ENCODE data around the gene SDK1. TPM values are rescaled to one million over a fixed set of nuclear protein-coding genes. Genes with fewer than 3 reads are reported as not detected.

The SDK1 gene
- total and polyA plus RNA-seq, 2 experiments from 2014 or later, result not detected

DNA sequence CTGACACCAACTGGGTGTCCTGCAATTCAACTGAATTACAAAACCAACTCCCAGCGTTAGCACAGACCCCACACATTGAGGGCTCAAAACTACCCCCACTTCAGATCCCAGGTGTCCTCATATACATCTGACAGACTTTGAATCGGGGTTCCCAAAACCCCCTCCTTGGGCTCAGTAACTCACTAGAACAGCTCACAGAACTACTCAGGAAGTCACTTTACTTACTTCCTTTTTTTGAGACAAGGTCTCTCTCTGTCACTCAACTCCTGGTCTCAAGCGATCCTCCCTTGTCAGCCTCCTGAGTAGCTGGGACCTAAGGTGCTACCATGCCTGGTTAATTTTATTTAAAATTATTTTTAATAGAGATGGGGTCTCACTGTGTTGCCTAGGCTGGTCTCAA, 456.0 kb downstream of the SDK1 start:
- Histone ChIP-seq H3K9me2 (ENCODE audit: insufficient read depth) (no peaks in the 10 kb centered on the region), H3K4me2 (ENCODE audit: unreplicated experiment) (no peak overlapping the region), H3K27ac (no peak overlapping the region), H3K9ac (no peak overlapping the region), H2AFZ (no peak overlapping the region), H3K79me2 (ENCODE audit: insufficient read depth) (no peaks in the 10 kb centered on the region), H3K4me3 (no peak overlapping the region), H3K27me3 (replicated peaks; ENCODE audit: insufficient read depth) (no peaks in the 10 kb centered on the region), H3K36me3 (ENCODE audit: low read depth) (no peaks in the 10 kb centered on the region), H3K9me3 (ENCODE audit: low read depth) (no peaks in the 10 kb centered on the region), H3K4me1 (ENCODE audit: insufficient read depth) (no peaks in the 10 kb centered on the region), H3F3A (ENCODE audit: insufficient read depth) (no peaks in the 10 kb centered on the region), H4K20me1 (ENCODE audit: insufficient read depth) (no peaks in the 10 kb centered on the region)
- 50 to 54% methylated on average over 3 of the region's 3 CpGs for WGBS, 2 experiments (ENCODE audit: low coverage in 1 of 2, low lambda C conversion rate in 2 of 2, missing lambda C conversion rate in 2 of 2)
- no peak for TF ChIP-seq EZH2phosphoT487 (IDR thresholded peaks at IDR 0.05; ENCODE audit: insufficient read depth, low read depth)
- in situ Hi-C loops (cut with MboI), result no loop called here
- no peak for DNase-seq

DNA sequence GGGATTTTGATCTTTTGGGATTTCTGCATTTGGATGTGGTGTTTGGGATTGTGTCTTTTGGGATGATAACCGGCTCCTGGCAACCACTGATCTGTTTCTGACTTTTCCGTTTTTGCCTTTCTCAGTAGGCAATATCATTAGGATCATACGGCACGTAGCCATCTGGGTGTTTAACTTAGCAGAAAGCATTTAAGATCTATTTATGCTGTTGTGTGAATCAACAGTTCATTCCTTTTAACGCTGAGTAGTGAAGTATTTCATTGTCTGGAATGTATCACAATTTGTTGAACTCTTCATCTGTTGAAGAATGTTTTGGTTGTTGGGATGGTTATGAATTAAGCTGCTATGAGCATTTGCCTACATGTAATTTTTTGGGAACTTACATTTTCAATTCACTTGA, 459.6 kb downstream of the SDK1 start:
- Histone ChIP-seq H3K9me2 (ENCODE audit: insufficient read depth) (no peaks in the 10 kb centered on the region), H3K4me1 (ENCODE audit: insufficient read depth) (no peaks in the 10 kb centered on the region), H2AFZ (no peak overlapping the region), H3K4me2 (ENCODE audit: unreplicated experiment) (no peak overlapping the region), H3K27me3 (replicated peaks; ENCODE audit: insufficient read depth) (no peaks in the 10 kb centered on the region), H3K27ac (no peak overlapping the region), H4K20me1 (ENCODE audit: insufficient read depth) (no peaks in the 10 kb centered on the region), H3K4me3 (no peak overlapping the region), H3K9ac (no peak overlapping the region), H3K79me2 (ENCODE audit: insufficient read depth) (no peaks in the 10 kb centered on the region), H3K36me3 (ENCODE audit: low read depth) (no peaks in the 10 kb centered on the region), H3F3A (ENCODE audit: insufficient read depth) (no peaks in the 10 kb centered on the region), H3K9me3 (ENCODE audit: low read depth) (no peaks in the 10 kb centered on the region)
- WGBS, 2 experiments (ENCODE audit: low coverage in 1 of 2, low lambda C conversion rate in 2 of 2, missing lambda C conversion rate in 2 of 2), result 60 to 61% methylated on average over 5 of the region's 5 CpGs
- in situ Hi-C loops (cut with MboI), result no loop called here
- TF ChIP-seq EZH2phosphoT487 (IDR thresholded peaks at IDR 0.05; ENCODE audit: insufficient read depth, low read depth) (no peak), EZH2 (IDR thresholded peaks at IDR 0.05; ENCODE audit: insufficient read depth, poor library complexity, severe bottlenecking) (no peak)
- DNase-seq, result no peak

DNA sequence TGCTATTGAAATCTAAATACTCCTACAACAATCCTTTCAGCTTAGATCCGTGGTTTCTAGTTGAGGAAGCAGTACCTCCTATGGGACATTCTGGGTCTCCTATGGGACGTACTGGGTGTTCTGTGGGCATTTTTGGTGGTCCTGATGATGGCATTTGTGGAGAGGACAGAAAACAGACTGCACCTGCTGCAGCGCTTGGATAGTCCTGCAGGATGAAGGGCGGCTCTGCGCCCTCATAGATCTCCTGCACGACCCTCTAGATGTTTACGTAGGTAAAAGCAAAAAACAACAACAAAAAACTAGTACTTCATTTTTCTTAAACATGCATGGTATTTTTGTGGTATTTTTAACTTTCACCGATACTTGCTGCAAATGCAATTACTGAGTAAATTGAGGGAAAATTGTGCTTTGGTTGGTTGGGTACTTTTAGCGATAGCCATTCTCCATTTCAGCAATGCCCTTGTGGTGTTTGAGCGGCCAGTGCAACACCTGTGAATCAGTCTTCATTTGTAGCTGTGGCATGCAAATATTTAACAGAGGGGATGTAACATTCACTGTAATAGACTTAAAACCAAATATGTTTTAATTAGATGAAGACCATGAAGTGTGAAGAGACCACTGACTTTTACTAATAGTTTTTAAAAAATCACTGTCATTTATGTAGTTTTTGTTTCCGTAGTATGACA, 461.2 kb downstream of the SDK1 start:
- no peak overlapping the region for H3K4me2 ChIP-seq (ENCODE audit: unreplicated experiment)
- WGBS, 2 experiments (ENCODE audit: low coverage in 1 of 2, low lambda C conversion rate in 2 of 2, missing lambda C conversion rate in 2 of 2), result 60 to 62% methylated on average over 11 of the region's 11 CpGs
- no peak for DNase-seq
- no peaks in the 10 kb centered on the region for H3F3A ChIP-seq (ENCODE audit: insufficient read depth)
- H3K4me1 ChIP-seq (ENCODE audit: insufficient read depth), result no peaks in the 10 kb centered on the region
- H2AFZ ChIP-seq, result no peak overlapping the region
- no peaks in the 10 kb centered on the region for H3K27me3 ChIP-seq (replicated peaks; ENCODE audit: insufficient read depth)
- no peak overlapping the region for H3K27ac ChIP-seq
- H3K9me3 ChIP-seq (ENCODE audit: low read depth), result no peaks in the 10 kb centered on the region
- no peak overlapping the region for H3K4me3 ChIP-seq
- no peaks in the 10 kb centered on the region for H4K20me1 ChIP-seq (ENCODE audit: insufficient read depth)
- no peaks in the 10 kb centered on the region for H3K79me2 ChIP-seq (ENCODE audit: insufficient read depth)
- H3K36me3 ChIP-seq (ENCODE audit: low read depth), result no peaks in the 10 kb centered on the region
- in situ Hi-C loops (cut with MboI), result no loop called here
- TF ChIP-seq EZH2 (IDR thresholded peaks at IDR 0.05; ENCODE audit: insufficient read depth, poor library complexity, severe bottlenecking), result no peak
- TF ChIP-seq EZH2phosphoT487 (IDR thresholded peaks at IDR 0.05; ENCODE audit: insufficient read depth, low read depth), result no peak
- no peaks in the 10 kb centered on the region for H3K9me2 ChIP-seq (ENCODE audit: insufficient read depth)
- H3K9ac ChIP-seq, result no peak overlapping the region

DNA sequence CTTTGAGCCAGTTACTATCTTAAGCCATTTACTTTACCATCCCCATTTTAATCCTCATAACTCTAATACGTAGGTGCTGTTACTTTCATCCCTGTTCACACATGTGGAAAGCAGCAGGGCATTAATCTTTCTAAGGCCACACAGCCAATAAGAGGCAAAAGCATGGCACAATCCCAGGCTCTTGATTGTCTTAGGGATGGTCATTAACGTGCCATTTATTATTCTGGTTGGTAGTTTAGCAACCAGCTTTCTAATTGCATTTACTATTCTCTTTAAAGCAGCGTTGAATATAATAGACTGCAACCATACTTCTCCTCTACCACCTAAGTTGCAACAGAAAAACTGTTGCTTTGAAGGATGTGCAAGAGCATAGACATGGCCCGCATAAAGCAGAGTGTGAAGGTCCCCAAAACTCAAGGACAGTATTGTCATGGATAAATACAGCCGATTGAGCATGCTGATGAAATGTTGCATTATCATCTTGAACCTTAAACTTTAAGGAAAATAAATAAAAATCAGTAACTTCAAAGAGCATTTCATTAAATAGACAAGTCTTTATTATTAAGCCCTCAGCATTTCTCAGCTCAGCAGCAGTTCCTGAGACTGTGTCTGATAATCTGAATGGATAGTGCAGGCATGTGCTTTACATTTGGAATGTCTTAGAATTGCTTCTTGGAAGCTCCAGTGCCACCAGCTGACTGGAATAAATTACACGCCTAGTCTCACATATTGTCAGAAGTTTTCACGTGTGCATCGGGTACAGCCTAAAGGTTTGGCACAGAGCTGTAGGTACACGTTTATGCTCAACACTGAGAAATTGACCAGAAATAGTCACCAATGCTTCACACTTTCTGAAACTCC, 467.1 kb downstream of the SDK1 start:
- H3K4me2 ChIP-seq (ENCODE audit: unreplicated experiment), result no peak overlapping the region
- no peak overlapping the region for H3K4me3 ChIP-seq
- no peaks in the 10 kb centered on the region for H3K9me3 ChIP-seq (ENCODE audit: low read depth)
- no peaks in the 10 kb centered on the region for H3K9me2 ChIP-seq (ENCODE audit: insufficient read depth)
- H4K20me1 ChIP-seq (ENCODE audit: insufficient read depth), result no peaks in the 10 kb centered on the region
- H3F3A ChIP-seq (ENCODE audit: insufficient read depth), result no peaks in the 10 kb centered on the region
- H3K79me2 ChIP-seq (ENCODE audit: insufficient read depth), result no peaks in the 10 kb centered on the region
- no peaks in the 10 kb centered on the region for H3K27me3 ChIP-seq (replicated peaks; ENCODE audit: insufficient read depth)
- H3K36me3 ChIP-seq (ENCODE audit: low read depth), result no peaks in the 10 kb centered on the region
- no peak for TF ChIP-seq EZH2 (IDR thresholded peaks at IDR 0.05; ENCODE audit: insufficient read depth, poor library complexity, severe bottlenecking)
- TF ChIP-seq EZH2phosphoT487 (IDR thresholded peaks at IDR 0.05; ENCODE audit: insufficient read depth, low read depth), result no peak
- no peak overlapping the region for H3K9ac ChIP-seq
- 39 to 40% methylated on average over 9 of the region's 9 CpGs for WGBS, 2 experiments (ENCODE audit: low coverage in 1 of 2, low lambda C conversion rate in 2 of 2, missing lambda C conversion rate in 2 of 2)
- no peak for DNase-seq
- in situ Hi-C loops (cut with MboI), result no loop called here
- no peak overlapping the region for H3K27ac ChIP-seq
- H2AFZ ChIP-seq, result no peak overlapping the region
- no peaks in the 10 kb centered on the region for H3K4me1 ChIP-seq (ENCODE audit: insufficient read depth)

Data from GM23248 (cell line).